Measurements from ENCODE around the gene MYADM. TPM values are rescaled to one million over a fixed set of nuclear protein-coding genes. Genes with fewer than 3 reads are reported as not detected.
"Not testable (repeated sequence)": the region's sequence is repeated elsewhere in the genome, so short reads cannot be mapped to it uniquely, and the experiment has no call there.

MYADM gene
- total RNA-seq, 4 donors from 2014 or later: 22.7 to 386 (median 77.4) TPM

DNA sequence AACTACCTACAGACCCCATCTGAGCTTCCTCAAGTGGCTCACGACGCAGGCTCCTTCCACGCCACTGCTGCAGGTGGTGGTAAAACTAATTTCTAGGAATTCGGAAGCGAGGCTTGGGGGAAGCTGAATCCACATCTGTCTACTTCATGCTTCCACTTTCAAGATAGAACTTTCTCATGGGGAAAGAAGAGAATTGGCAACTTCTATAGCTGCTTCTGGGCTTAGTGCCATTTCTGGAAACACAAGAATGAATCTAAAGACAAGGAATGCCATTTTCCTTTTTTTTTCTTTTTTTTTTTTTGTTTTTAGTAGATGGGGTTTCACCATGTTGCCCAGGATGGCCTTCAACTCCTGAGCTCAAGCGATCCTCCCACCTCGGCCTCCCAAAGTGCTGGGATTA, 40.8 kb upstream of the MYADM start:
- Histone ChIP-seq H3K4me1 (no peaks in the 10 kb centered on the region), H3K27ac (no peak overlapping the region), H3K9me3 (no peaks in the 10 kb centered on the region), H3K36me3 (no peaks in the 10 kb centered on the region), H3K4me3 (no peak overlapping the region), H3K27me3 (no peaks in the 10 kb centered on the region)
- intact Hi-C loops (cut with DNase I; ENCODE audit: low total_unique reads): no loop called here
- no peak for TF ChIP-seq POLR2A (IDR thresholded peaks at IDR 0.05)
- TF ChIP-seq, protein P1, sequence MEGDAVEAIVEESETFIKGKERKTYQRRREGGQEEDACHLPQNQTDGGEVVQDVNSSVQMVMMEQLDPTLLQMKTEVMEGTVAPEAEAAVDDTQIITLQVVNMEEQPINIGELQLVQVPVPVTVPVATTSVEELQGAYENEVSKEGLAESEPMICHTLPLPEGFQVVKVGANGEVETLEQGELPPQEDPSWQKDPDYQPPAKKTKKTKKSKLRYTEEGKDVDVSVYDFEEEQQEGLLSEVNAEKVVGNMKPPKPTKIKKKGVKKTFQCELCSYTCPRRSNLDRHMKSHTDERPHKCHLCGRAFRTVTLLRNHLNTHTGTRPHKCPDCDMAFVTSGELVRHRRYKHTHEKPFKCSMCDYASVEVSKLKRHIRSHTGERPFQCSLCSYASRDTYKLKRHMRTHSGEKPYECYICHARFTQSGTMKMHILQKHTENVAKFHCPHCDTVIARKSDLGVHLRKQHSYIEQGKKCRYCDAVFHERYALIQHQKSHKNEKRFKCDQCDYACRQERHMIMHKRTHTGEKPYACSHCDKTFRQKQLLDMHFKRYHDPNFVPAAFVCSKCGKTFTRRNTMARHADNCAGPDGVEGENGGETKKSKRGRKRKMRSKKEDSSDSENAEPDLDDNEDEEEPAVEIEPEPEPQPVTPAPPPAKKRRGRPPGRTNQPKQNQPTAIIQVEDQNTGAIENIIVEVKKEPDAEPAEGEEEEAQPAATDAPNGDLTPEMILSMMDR (IDR thresholded peaks at IDR 0.05): no peak
- DNase-seq: no peak

DNA sequence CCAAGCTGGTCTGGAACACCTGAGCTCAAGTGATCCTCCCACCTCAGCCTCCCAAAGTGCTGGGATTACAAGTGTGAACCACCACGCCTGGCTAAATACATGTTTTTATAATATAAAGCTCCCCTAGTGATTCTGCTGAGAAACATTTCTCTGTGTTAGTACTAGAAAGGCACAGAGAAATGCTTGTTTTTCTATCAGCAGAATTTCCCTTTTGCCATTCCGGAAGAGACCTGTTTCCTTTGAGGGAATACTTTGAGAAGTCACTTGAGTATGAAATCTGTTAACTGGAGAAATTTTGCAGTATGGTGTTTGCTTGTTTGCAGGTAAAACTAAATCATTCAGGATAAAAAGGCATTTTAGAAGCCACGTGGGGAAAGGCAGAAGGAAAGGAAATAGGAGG, 39.2 kb upstream of the MYADM start:
- H3K36me3 ChIP-seq: no peaks in the 10 kb centered on the region
- H3K4me3 ChIP-seq: no peak overlapping the region
- intact Hi-C loops (cut with DNase I; ENCODE audit: low total_unique reads): no loop called here
- TF ChIP-seq POLR2A (IDR thresholded peaks at IDR 0.05): no peak
- TF ChIP-seq, protein P1 (IDR thresholded peaks at IDR 0.05): no peak
- H3K4me1 ChIP-seq: no peaks in the 10 kb centered on the region
- DNase-seq: no peak
- no peaks in the 10 kb centered on the region for H3K27me3 ChIP-seq
- H3K27ac ChIP-seq: no peak overlapping the region
- H3K9me3 ChIP-seq: no peaks in the 10 kb centered on the region

DNA sequence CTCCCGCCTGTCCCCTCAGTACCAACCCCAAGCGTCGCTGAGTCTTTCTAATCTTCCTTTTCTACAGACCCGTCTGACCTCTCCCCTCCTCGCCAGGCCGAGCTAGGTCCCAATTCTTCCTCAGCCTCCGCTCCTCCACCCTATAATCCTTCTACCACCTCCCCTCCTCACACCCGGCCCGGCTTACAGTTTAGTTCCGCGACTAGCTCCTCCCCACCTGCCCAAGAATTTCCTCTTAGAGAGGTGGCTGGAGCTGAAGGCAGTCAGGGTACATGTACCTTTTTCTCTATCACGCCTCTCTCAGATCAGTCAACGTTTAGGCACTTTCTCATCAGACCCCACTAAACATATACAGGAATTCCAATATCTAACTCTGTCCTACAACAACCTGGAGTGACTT, 34.8 kb upstream of the MYADM start:
- H3K27ac ChIP-seq; H3K27me3 ChIP-seq; DNase-seq; H3K36me3 ChIP-seq; H3K9me3 ChIP-seq; H3K4me3 ChIP-seq; intact Hi-C loops (cut with DNase I; ENCODE audit: low total_unique reads); H3K4me1 ChIP-seq: not testable (repeated sequence)

DNA sequence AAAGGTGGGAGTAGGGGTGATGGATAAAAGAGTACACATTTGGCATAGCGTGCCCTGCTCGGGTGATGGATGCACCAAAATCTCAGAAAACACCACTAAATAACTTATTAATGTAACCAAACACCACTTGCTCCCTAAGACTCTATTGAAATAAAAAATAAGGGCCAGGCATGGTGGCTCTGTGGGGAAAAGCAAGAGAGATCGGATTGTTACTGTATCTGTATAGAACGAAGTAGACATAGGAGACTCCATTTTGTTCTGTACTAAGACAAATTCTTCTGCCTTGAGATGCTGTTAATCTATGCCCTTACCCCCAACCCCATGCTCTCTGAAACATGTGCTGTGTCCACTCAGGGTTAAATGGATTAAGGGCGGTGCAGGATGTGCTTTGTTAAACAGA, 29.2 kb upstream of the MYADM start:
- H3K4me1 ChIP-seq; DNase-seq; H3K27me3 ChIP-seq; H3K4me3 ChIP-seq; H3K36me3 ChIP-seq; H3K27ac ChIP-seq; H3K9me3 ChIP-seq; intact Hi-C loops (cut with DNase I; ENCODE audit: low total_unique reads): not testable (repeated sequence)

DNA sequence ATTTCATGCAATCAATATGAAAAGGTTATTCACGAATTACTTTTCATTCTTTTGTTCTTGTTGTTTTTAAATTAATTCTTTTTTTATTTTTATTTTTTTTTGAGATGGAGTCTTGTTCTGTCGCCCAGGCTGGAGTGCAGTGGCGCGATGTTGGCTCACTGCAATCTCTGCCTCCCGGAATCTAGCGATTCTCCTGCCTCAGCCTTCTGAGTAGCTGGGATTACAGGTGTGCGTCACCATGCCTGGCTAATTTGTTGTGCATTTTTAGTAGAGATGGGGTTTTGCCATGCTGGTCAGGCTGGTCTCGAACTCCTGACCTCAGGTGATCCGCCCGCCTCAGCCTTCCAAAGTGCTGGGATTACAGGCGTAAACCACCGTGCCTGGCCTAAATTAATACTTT, 27.4 kb upstream of the MYADM start:
- intact Hi-C loops (cut with DNase I; ENCODE audit: low total_unique reads); H3K27ac ChIP-seq; H3K9me3 ChIP-seq; H3K4me3 ChIP-seq; DNase-seq; H3K36me3 ChIP-seq; H3K27me3 ChIP-seq; H3K4me1 ChIP-seq: not testable (repeated sequence)

DNA sequence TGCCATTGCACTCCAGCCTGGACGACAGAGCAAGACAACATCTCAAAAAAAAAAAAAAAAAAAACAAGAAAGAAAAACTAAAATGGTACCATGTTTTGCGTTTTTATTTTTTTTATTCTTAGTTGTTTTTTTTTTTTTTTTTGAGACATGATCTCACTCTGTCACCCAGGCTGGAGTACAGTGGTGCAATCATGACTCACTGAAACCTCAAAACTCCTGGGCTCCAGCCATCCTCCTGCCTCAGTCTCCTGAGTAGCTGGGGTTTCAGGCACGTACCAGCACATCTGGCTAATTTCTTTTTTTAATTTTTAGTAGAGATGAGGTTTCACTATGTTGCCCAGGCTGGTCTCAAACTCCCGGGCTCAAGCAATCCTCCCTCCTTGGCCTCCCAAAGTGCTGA, 26.8 kb upstream of the MYADM start:
- H3K4me3 ChIP-seq; intact Hi-C loops (cut with DNase I; ENCODE audit: low total_unique reads); H3K36me3 ChIP-seq; DNase-seq; H3K27me3 ChIP-seq; H3K27ac ChIP-seq; H3K4me1 ChIP-seq; H3K9me3 ChIP-seq: not testable (repeated sequence)

DNA sequence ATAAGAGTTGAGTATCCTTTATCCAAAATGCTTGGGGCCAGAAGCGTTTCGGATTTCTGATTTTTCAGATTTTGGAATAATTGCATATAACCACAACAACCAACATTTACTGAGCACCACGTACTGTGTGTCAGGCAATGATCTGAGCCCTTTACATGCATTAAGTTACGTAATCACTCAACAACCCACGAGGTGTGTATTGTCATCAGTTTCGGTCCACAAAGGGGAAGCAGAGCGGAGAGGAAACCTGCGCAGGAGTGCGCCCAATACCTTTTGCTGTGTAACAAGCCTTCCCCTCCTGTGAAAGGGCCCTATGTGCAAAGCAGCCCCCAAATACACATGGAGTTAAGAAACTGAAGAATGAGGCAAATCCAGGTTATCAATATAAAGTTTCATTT, 22.8 kb upstream of the MYADM start:
- Histone ChIP-seq H3K9me3 (no peaks in the 10 kb centered on the region), H3K4me1 (no peaks in the 10 kb centered on the region), H3K27ac (no peak overlapping the region), H3K36me3 (no peaks in the 10 kb centered on the region), H3K4me3 (no peak overlapping the region), H3K27me3 (no peaks in the 10 kb centered on the region)
- TF ChIP-seq, protein P1 (IDR thresholded peaks at IDR 0.05): no peak
- TF ChIP-seq POLR2A (IDR thresholded peaks at IDR 0.05): no peak
- intact Hi-C loops (cut with DNase I; ENCODE audit: low total_unique reads): no loop called here
- no peak for DNase-seq

Data from uterus (tissue), 4 donors.